HCT116 (cell line): Measurements from ENCODE around the gene BMAL1. TPM values are rescaled to one million over a fixed set of nuclear protein-coding genes. Genes with fewer than 3 reads are reported as not detected.
A peak's percentile ranks its signal among the peaks of the same experiment; 100 is the strongest.

Source experiments
- ATAC-seq: fragments of 200-7000 bp; cut with Tn5 transposase; 2 replicates; pipeline ENCODE4 v1.9.1; 2020; ENCODE audit warnings: mild to moderate bottlenecking, moderate library complexity
- BruUV-seq: library from RNA; stranded (reverse); fragments of 400-500 nt; replicated peaks from 2 replicates; lab custom pipeline; 2021; lab: Mats Ljungman, UMichigan
- CTCF ChIA-PET: fragments of 300-600 bp; sonication (Branson Sonifier 250); formaldehyde crosslinking; loops from one replicate; lab custom pipeline; 2021; ENCODE audit warnings: antibody characterized with exemption; lab: Charles Lee
- POLR2A ChIA-PET: fragments of 300-600, 350-600 bp; sonication (Branson Sonifier 250); formaldehyde crosslinking; loops from one replicate; lab custom pipeline; 2021; ENCODE audit warnings: antibody characterized with exemption; lab: Charles Lee
- RAD21 ChIA-PET, 2 experiments: fragments of 300-600 bp; sonication (Branson Sonifier 250); formaldehyde crosslinking; loops; one replicate each; lab custom pipeline; 2023; ENCODE audit warnings: low total read pairs in 2 of 2; ENCODE audit not compliant: uncharacterized antibody in 2 of 2, unreplicated experiment in 2 of 2, low non-redundant PET in 1 of 2; lab: Charles Lee
- DNase-seq: peaks from one replicate; pipeline ENCODE4 v3.0.0-alpha.2; 2010; ENCODE audit warnings: low read depth, low spot score
- H2AFZ ChIP-seq: fragments of 200-600 bp; shearing (Covaris generic), sonication (generic); 2 replicates; pipeline ENCODE4 v1.6.1; 2017; ENCODE audit warnings: low read depth, mixed run types, mixed read lengths, antibody characterized with exemption, low read length; ENCODE audit not compliant: poor library complexity, severe bottlenecking
- H3K27ac ChIP-seq: 2 replicates; pipeline ENCODE4 v1.5.1; 2012; ENCODE audit warnings: low read depth, low read length
- H3K27me3 ChIP-seq: fragments of 200-600 bp; sonication (generic); 2 replicates; pipeline ENCODE4 v1.6.1; 2016; ENCODE audit warnings: mixed run types, low read length, mixed read lengths; ENCODE audit not compliant: insufficient read depth
- H3K36me3 ChIP-seq, 2 experiments: fragments of 200-500 bp in 1 of 2; fragments of 200-600 bp in 1 of 2; sonication (Bioruptor generic) in 1 of 2; sonication (generic) in 1 of 2; 2 replicates each; pipeline versions ENCODE4 v1.5.1 to v1.6.1; 2014 to 2016; ENCODE audit warnings: low read length in 2 of 2, inconsistent platforms in 1 of 2, mixed read lengths in 1 of 2, mixed run types in 1 of 2; ENCODE audit not compliant: insufficient read depth in 2 of 2, control insufficient read depth in 1 of 2
- H3K4me1 ChIP-seq, 2 experiments: fragments of 200-600 bp in 1 of 2; sonication (generic) in 1 of 2; 2 replicates each; pipeline versions ENCODE4 v1.5.1 to v1.6.1; 2012 to 2017; ENCODE audit warnings: low read length in 2 of 2, inconsistent platforms in 1 of 2, mild to moderate bottlenecking in 1 of 2, mixed read lengths in 1 of 2, mixed run types in 1 of 2, moderate library complexity in 1 of 2; ENCODE audit not compliant: insufficient read depth in 2 of 2, control insufficient read depth in 1 of 2
- H3K4me2 ChIP-seq: fragments of 200-600 bp; sonication (generic); 2 replicates; pipeline ENCODE4 v1.6.1; 2017; ENCODE audit warnings: mixed run types, low read length, mixed read lengths
- H3K4me3 ChIP-seq, 2 experiments: fragments of 200-600 bp in 1 of 2; sonication (generic) in 1 of 2; replicated peaks in 1 of 2; 2 replicates each; pipeline ENCODE4 v1.5.1; 2011 to 2016; ENCODE audit warnings: low read length in 2 of 2, control low read depth in 1 of 2, low read depth in 1 of 2, mild to moderate bottlenecking in 1 of 2, mixed read lengths in 1 of 2, mixed run types in 1 of 2
- H3K79me2 ChIP-seq: fragments of 200-600 bp; sonication (generic); 2 replicates; pipeline ENCODE4 v1.6.1; 2017; ENCODE audit warnings: mild to moderate bottlenecking, mixed run types, low read length, moderate library complexity, mixed read lengths; ENCODE audit not compliant: insufficient read depth
- H3K9ac ChIP-seq: fragments of 200-600 bp; sonication (generic); 2 replicates; pipeline ENCODE4 v1.6.1; 2016; ENCODE audit warnings: low read length, mixed read lengths
- H3K9me2 ChIP-seq: fragments of 200-600 bp; sonication (generic), shearing (Covaris generic); 2 replicates; pipeline ENCODE4 v1.6.1; 2017; ENCODE audit warnings: mixed run types, mild to moderate bottlenecking, moderate library complexity; ENCODE audit not compliant: insufficient read depth
- H3K9me3 ChIP-seq, 2 experiments: fragments of 200-500 bp in 1 of 2; fragments of 200-600 bp in 1 of 2; sonication (Bioruptor generic) in 1 of 2; sonication (generic) in 1 of 2; 2 replicates each; pipeline ENCODE4 v1.6.1; 2014 to 2017; ENCODE audit warnings: low read length in 2 of 2, mixed read lengths in 2 of 2, inconsistent platforms in 1 of 2, low read depth in 1 of 2, mild to moderate bottlenecking in 1 of 2, mixed run types in 1 of 2, moderate library complexity in 1 of 2; ENCODE audit not compliant: control insufficient read depth in 1 of 2, insufficient read depth in 1 of 2
- H4K20me1 ChIP-seq: fragments of 200-600 bp; sonication (generic), shearing (Covaris generic); 2 replicates; pipeline ENCODE4 v1.6.1; 2017; ENCODE audit warnings: mixed run types, mild to moderate bottlenecking, moderate library complexity; ENCODE audit not compliant: insufficient read depth
- CBX3 ChIP-seq: IDR thresholded peaks from 2 replicates; pipeline ENCODE4 v1.6.1; 2012; ENCODE audit warnings: low read depth
- EGR1 ChIP-seq: IDR thresholded peaks from 2 replicates; pipeline ENCODE4 v1.6.1; 2012; ENCODE audit warnings: low read depth
- FOSL1 ChIP-seq: IDR thresholded peaks from 2 replicates; pipeline ENCODE4 v1.6.1; 2012; ENCODE audit warnings: low read depth
- JUND ChIP-seq: IDR thresholded peaks from 2 replicates; pipeline ENCODE4 v1.6.1; 2012
- POLR2AphosphoS5 ChIP-seq: IDR thresholded peaks from 2 replicates; pipeline ENCODE4 v1.6.1; 2011; ENCODE audit warnings: mild to moderate bottlenecking, low read depth, low read length, moderate library complexity
- SIN3A ChIP-seq: IDR thresholded peaks from 2 replicates; pipeline ENCODE4 v1.6.1; 2012; ENCODE audit warnings: low read depth
- SP1 ChIP-seq: IDR thresholded peaks from 2 replicates; pipeline ENCODE4 v1.6.1; 2012; ENCODE audit warnings: low read depth
- SRF ChIP-seq: IDR thresholded peaks from 2 replicates; pipeline ENCODE4 v1.6.1; 2012; ENCODE audit warnings: low read depth
- TCF7L2 ChIP-seq: IDR thresholded peaks from 2 replicates; pipeline ENCODE4 v1.7.0; 2011; ENCODE audit warnings: borderline replicate concordance, inconsistent platforms; ENCODE audit not compliant: insufficient read depth, insufficient read length; ENCODE audit errors: extremely low read depth
- ZFX ChIP-seq: fragments of 450-650 bp; IDR thresholded peaks from 2 replicates; pipeline ENCODE4 v1.6.1; 2017
- intact Hi-C: fragments of 100-400 bp; cut with micrococcal nuclease; formaldehyde crosslinking; loops from 2 replicates; pipeline ENCODE4 v1.10.0; 2022
- total RNA-seq: library from RNA; stranded (reverse); gene quantifications from one replicate; pipeline ENCODE4 v1.2.1, GENCODE V29; 2021; ENCODE audit not compliant: unreplicated experiment
- TF ChIP-seq, protein P1 (sequence below): IDR thresholded peaks from 2 replicates; pipeline ENCODE4 v1.6.1; 2012
- TF ChIP-seq, protein P2 (sequence below): IDR thresholded peaks from 2 replicates; pipeline ENCODE4 v1.6.1; 2011; ENCODE audit warnings: mild to moderate bottlenecking, low read length, moderate library complexity; ENCODE audit not compliant: insufficient replicate concordance; ENCODE audit errors: extremely low read depth
- TF ChIP-seq, protein P3 (sequence below): IDR thresholded peaks from 2 replicates; pipeline ENCODE4 v1.6.1; 2012; ENCODE audit warnings: low read depth

The BMAL1 gene
- total RNA-seq, 1 experiment from 2014 or later: 17.6 TPM

DNA sequence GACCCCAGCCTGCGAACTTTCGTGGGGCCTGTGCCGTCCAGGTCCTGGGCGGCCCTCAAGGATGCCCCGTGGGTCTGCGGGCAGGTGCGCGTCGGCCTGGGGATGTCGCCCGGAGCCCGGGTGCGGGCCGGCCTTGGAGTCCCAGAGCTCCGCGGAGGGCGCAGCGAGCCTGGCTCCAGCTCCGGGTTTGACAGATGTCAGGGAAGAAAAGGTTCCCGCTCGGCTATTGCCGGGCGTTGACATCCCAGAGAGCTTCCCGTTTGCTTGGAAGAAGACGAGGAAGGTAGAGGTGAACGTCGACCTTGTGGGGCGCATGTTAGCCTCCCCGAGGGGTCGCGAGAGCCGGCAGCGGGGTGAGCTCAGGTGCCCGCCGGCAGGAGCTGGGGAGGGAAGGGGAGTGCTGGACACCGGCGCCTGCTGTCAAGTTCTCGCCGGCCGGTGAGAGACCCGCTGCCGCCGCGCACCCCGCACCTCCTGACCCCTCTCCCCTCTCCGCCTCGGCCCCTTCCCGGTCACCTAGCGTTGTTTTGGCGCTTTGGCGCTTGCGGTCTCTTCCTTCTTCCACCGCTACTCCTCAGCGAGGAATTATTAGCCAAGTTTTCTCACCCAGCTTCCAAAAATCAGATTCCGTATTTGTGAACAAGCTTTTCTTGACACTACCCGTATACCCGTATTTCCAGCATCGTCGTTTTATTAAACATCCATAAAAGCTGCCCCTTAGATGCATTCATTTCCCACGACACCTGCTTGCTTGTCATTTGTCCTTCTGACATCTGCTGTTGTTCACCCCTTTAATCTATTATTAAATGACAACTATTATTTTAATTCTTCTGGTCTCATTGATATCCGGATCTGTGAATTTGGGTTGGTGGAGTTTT lies 1.3 kb downstream of the BMAL1 start:
- Histone ChIP-seq H2AFZ (no peak overlapping the region), H3K4me2 (peak overlapping the region; percentile 96), H3K36me3 (no peaks in the 10 kb centered on the region), H3K4me1 (peaks cover 19 to 34% of the 10 kb centered on the region in 2 experiments), H3K4me3 (peak overlapping the region; percentile 70 to 79), H4K20me1 (no peaks in the 10 kb centered on the region), H3K27ac (peak overlapping the region; percentile 60; the same call in 1 of the 2 replicates), H3K27me3 (peaks cover 22% of the 10 kb centered on the region), H3K79me2 (peaks cover 4% of the 10 kb centered on the region; the same call in 1 of the 2 replicates), H3K9me3 (no peaks in the 10 kb centered on the region), H3K9ac (peak overlapping the region; percentile 68), H3K9me2 (no peaks in the 10 kb centered on the region)
- ChIA-PET POLR2A (no interaction called here), RAD21 (interaction anchor here in 1 of 2 experiments (1.0 kb wide), 1 partner anchor 63 kb away, joined by 3 read pairs; no protein-coding TSS in a partner anchor), CTCF (interaction anchor here (1.4 kb wide), 1 partner anchor 57 kb away, joined by 3 read pairs; no protein-coding TSS in a partner anchor)
- TF ChIP-seq, protein P1, sequence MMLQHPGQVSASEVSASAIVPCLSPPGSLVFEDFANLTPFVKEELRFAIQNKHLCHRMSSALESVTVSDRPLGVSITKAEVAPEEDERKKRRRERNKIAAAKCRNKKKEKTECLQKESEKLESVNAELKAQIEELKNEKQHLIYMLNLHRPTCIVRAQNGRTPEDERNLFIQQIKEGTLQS: no peak
- TF ChIP-seq FOSL1 (no peak), POLR2AphosphoS5 (no peak)
- DNase-seq (no peak), ATAC-seq (no peak)
- no TSS peak for BruUV-seq
- intact Hi-C loops: loop anchor here (2.0 kb wide), 1 partner anchor 60 kb away; no protein-coding TSS in a partner anchor

DNA sequence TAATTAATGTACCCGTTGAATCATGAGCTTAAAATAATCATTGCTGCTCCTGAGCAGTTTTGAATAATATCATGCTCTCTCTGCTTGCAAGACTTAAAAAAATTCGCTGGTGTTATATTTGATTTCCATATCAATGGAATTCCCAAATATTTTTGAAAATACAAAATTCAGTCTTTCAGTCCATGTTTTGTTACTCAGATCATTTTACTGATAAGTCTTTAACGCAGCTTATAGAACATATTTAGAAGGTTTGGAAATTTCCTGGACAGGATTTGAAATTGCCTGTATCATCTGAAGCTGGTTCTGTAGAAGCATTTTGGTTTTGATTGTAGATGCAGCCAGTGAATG lies 1.9 kb downstream of the BMAL1 start:
- Histone ChIP-seq H3K79me2 (peaks cover 4% of the 10 kb centered on the region; the same call in 1 of the 2 replicates), H3K9me2 (no peaks in the 10 kb centered on the region), H3K36me3 (no peaks in the 10 kb centered on the region), H2AFZ (no peak overlapping the region), H3K9me3 (no peaks in the 10 kb centered on the region), H3K9ac (no peak overlapping the region), H3K4me3 (no peak overlapping the region), H3K4me1 (peaks cover 19 to 34% of the 10 kb centered on the region in 2 experiments), H3K4me2 (no peak overlapping the region; the same call in 1 of the 2 replicates), H4K20me1 (no peaks in the 10 kb centered on the region), H3K27me3 (peaks cover 18% of the 10 kb centered on the region), H3K27ac (no peak overlapping the region)
- RAD21 ChIA-PET: interaction anchor here in 1 of 2 experiments (1.0 kb wide), 1 partner anchor 64 kb away, joined by 3 read pairs; no protein-coding TSS in a partner anchor
- no TSS peak for BruUV-seq
- TF ChIP-seq SIN3A (no peak), ZFX (no peak), SP1 (no peak), JUND (no peak), CBX3 (no peak), TCF7L2 (no peak), SRF (no peak), FOSL1 (no peak), EGR1 (no peak), POLR2AphosphoS5 (no peak)
- TF ChIP-seq, protein P2, sequence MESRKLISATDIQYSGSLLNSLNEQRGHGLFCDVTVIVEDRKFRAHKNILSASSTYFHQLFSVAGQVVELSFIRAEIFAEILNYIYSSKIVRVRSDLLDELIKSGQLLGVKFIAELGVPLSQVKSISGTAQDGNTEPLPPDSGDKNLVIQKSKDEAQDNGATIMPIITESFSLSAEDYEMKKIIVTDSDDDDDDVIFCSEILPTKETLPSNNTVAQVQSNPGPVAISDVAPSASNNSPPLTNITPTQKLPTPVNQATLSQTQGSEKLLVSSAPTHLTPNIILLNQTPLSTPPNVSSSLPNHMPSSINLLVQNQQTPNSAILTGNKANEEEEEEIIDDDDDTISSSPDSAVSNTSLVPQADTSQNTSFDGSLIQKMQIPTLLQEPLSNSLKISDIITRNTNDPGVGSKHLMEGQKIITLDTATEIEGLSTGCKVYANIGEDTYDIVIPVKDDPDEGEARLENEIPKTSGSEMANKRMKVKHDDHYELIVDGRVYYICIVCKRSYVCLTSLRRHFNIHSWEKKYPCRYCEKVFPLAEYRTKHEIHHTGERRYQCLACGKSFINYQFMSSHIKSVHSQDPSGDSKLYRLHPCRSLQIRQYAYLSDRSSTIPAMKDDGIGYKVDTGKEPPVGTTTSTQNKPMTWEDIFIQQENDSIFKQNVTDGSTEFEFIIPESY: no peak
- TF ChIP-seq, protein P3, sequence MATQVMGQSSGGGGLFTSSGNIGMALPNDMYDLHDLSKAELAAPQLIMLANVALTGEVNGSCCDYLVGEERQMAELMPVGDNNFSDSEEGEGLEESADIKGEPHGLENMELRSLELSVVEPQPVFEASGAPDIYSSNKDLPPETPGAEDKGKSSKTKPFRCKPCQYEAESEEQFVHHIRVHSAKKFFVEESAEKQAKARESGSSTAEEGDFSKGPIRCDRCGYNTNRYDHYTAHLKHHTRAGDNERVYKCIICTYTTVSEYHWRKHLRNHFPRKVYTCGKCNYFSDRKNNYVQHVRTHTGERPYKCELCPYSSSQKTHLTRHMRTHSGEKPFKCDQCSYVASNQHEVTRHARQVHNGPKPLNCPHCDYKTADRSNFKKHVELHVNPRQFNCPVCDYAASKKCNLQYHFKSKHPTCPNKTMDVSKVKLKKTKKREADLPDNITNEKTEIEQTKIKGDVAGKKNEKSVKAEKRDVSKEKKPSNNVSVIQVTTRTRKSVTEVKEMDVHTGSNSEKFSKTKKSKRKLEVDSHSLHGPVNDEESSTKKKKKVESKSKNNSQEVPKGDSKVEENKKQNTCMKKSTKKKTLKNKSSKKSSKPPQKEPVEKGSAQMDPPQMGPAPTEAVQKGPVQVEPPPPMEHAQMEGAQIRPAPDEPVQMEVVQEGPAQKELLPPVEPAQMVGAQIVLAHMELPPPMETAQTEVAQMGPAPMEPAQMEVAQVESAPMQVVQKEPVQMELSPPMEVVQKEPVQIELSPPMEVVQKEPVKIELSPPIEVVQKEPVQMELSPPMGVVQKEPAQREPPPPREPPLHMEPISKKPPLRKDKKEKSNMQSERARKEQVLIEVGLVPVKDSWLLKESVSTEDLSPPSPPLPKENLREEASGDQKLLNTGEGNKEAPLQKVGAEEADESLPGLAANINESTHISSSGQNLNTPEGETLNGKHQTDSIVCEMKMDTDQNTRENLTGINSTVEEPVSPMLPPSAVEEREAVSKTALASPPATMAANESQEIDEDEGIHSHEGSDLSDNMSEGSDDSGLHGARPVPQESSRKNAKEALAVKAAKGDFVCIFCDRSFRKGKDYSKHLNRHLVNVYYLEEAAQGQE: no peak
- ATAC-seq: no peak
- intact Hi-C loops: loop anchor here (2.0 kb wide), 1 partner anchor 59 kb away; no protein-coding TSS in a partner anchor
- POLR2A ChIA-PET: no interaction called here
- CTCF ChIA-PET: no interaction called here
- DNase-seq: no peak
